Measurements from ENCODE around the gene RNF220. TPM values are rescaled to one million over a fixed set of nuclear protein-coding genes. Genes with fewer than 3 reads are reported as not detected.
A peak's percentile ranks its signal among the peaks of the same experiment; 100 is the strongest.

RNF220 gene
- total and polyA plus RNA-seq, 2 of the 13 experiments (the other 11 are each of a cell fraction or from before 2014, with no cell fraction given), result 48.2 to 72.1 TPM

GRCh38 chr1:44661781-44662682 is 257.0 kb downstream of the RNF220 start (continued):
- TF ChIP-seq ZNF446 (CRISPR knock-in tag; IDR thresholded peaks at IDR 0.05), result no peak
- no peak for TF ChIP-seq SP4 (CRISPR knock-in tag; IDR thresholded peaks at IDR 0.05)
- TF ChIP-seq ZNF660 (CRISPR knock-in tag; IDR thresholded peaks at IDR 0.05; ENCODE audit: borderline replicate concordance, low read depth), result no peak
- no peak for TF ChIP-seq TARDBP (CRISPR knock-in tag; IDR thresholded peaks at IDR 0.05)
- TF ChIP-seq SNAPC5 (CRISPR knock-in tag; IDR thresholded peaks at IDR 0.05; ENCODE audit: borderline replicate concordance), result no peak
- TF ChIP-seq LBX2 (CRISPR knock-in tag; IDR thresholded peaks at IDR 0.05; ENCODE audit: borderline replicate concordance), result no peak
- TF ChIP-seq HNF4A (CRISPR knock-in tag; IDR thresholded peaks at IDR 0.05), result no peak; the same call in 1 of the 2 replicates
- no peak for TF ChIP-seq SATB2 (CRISPR knock-in tag; IDR thresholded peaks at IDR 0.05)
- no peak for TF ChIP-seq ZNF17 (CRISPR knock-in tag; IDR thresholded peaks at IDR 0.05)
- TF ChIP-seq ATF7-NPFF (CRISPR knock-in tag; IDR thresholded peaks at IDR 0.05; ENCODE audit: low read depth), result 0 out of 2 replicates have a peak, but pooled peaks have one; percentile 25
- no peak for TF ChIP-seq ZBTB26 (CRISPR knock-in tag; IDR thresholded peaks at IDR 0.05; ENCODE audit: borderline replicate concordance)
- TF ChIP-seq ZFP41 (CRISPR knock-in tag; IDR thresholded peaks at IDR 0.05; ENCODE audit: borderline replicate concordance), result no peak
- no peak for TF ChIP-seq ZNF749 (CRISPR knock-in tag; IDR thresholded peaks at IDR 0.05; ENCODE audit: borderline replicate concordance)
- TF ChIP-seq ZNF276 (CRISPR knock-in tag; IDR thresholded peaks at IDR 0.05; ENCODE audit: low read depth), result no peak
- no peak for TF ChIP-seq JUN (CRISPR knock-in tag; IDR thresholded peaks at IDR 0.05)
- no peak for TF ChIP-seq MAX (IDR thresholded peaks at IDR 0.05)
- TF ChIP-seq ZNF687 (CRISPR knock-in tag; IDR thresholded peaks at IDR 0.05), result peak; percentile 68
